NT2/D1 (cell line): ENCODE results near the gene WDR27.
"Not testable (repeated sequence)": the region's sequence is repeated elsewhere in the genome, so short reads cannot be mapped to it uniquely, and the experiment has no call there.

Source experiments
- DNase-seq: peaks from one replicate; pipeline ENCODE4 v3.0.0-alpha.2; 2011; ENCODE audit warnings: low read depth, low spot score
- H3K27me3 ChIP-seq: 2 replicates; pipeline ENCODE4 v1.6.0; 2011; ENCODE audit warnings: mild to moderate bottlenecking; ENCODE audit not compliant: insufficient read length, insufficient read depth
- H3K36me3 ChIP-seq: 2 replicates; pipeline ENCODE4 v1.6.1; 2011; ENCODE audit warnings: mild to moderate bottlenecking, low read length, mixed read lengths; ENCODE audit not compliant: insufficient read depth, insufficient read length
- H3K4me1 ChIP-seq: 2 replicates; pipeline ENCODE4 v1.5.1; 2011; ENCODE audit not compliant: insufficient read depth, insufficient read length
- H3K4me3 ChIP-seq: 2 replicates; pipeline ENCODE4 v1.5.1; 2011; ENCODE audit warnings: low read depth; ENCODE audit not compliant: insufficient read length
- H3K9ac ChIP-seq: 2 replicates; pipeline ENCODE4 v1.6.0; 2011; ENCODE audit warnings: low read depth; ENCODE audit not compliant: insufficient read length
- H3K9me3 ChIP-seq: 2 replicates; pipeline ENCODE4 v1.5.1; 2011; ENCODE audit warnings: mild to moderate bottlenecking, low read length; ENCODE audit not compliant: insufficient read depth
- SUZ12 ChIP-seq: IDR thresholded peaks from 2 replicates; pipeline ENCODE4 v1.6.1; 2011; ENCODE audit not compliant: insufficient read length, insufficient read depth; ENCODE audit errors: extremely low read depth
- YY1 ChIP-seq: IDR thresholded peaks from 2 replicates; pipeline ENCODE4 v1.6.1; 2011; ENCODE audit not compliant: insufficient read length, insufficient read depth
- ZNF274 ChIP-seq: IDR thresholded peaks from 2 replicates; pipeline ENCODE4 v1.6.1; 2011; ENCODE audit warnings: mild to moderate bottlenecking, low read depth, low read length

The WDR27 gene

DNA sequence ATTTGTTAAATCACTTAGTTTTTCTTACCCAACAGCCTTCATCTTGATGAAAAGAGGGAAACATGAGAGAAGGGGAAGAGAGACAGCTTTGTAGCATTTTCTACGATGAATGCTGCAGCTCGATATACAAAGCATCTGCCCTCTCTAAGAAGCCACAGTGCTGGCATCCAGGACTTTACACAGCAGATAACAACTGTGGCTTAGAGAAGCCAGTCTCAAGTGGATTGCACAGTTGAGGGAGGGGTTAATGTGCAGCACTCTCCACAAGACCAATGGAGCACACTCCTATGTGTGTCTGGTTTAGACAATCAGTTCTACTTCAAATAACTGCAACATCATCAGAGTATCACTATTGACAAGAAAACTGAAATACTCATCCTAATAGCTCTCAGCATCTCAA lies 5.9 kb upstream of the WDR27 start:
- Histone ChIP-seq H3K27me3 (no peaks in the 10 kb centered on the region), H3K36me3 (peaks cover 46% of the 10 kb centered on the region), H3K9me3 (no peaks in the 10 kb centered on the region), H3K9ac (no peak overlapping the region), H3K4me3 (no peak overlapping the region), H3K4me1 (no peaks in the 10 kb centered on the region)
- DNase-seq = no peak
- TF ChIP-seq SUZ12 (no peak), ZNF274 (no peak), YY1 (no peak)

DNA sequence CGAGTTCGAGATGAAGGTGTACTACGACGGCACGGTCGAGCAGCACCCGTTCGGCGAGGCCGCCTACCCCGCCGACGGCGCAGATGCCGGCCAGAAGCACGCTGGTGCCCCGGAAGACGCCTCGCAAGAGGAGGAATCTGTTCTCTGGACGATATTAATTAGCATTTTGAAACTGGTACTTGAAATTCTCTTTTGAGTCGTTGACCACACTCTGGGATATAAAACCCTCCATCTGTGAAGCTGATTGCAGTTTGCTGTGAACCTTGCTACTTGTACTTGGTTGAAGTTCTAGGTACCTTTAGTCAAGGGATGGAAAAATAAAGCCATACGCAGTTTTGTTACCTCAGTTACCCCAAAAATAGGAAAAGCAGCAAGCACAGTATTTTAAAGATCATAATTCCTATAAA lies 1.0 kb upstream of the WDR27 start:
- no peaks in the 10 kb centered on the region for H3K27me3 ChIP-seq
- no peak for DNase-seq
- no peak for TF ChIP-seq YY1
- TF ChIP-seq SUZ12 = no peak
- TF ChIP-seq ZNF274 = no peak

DNA sequence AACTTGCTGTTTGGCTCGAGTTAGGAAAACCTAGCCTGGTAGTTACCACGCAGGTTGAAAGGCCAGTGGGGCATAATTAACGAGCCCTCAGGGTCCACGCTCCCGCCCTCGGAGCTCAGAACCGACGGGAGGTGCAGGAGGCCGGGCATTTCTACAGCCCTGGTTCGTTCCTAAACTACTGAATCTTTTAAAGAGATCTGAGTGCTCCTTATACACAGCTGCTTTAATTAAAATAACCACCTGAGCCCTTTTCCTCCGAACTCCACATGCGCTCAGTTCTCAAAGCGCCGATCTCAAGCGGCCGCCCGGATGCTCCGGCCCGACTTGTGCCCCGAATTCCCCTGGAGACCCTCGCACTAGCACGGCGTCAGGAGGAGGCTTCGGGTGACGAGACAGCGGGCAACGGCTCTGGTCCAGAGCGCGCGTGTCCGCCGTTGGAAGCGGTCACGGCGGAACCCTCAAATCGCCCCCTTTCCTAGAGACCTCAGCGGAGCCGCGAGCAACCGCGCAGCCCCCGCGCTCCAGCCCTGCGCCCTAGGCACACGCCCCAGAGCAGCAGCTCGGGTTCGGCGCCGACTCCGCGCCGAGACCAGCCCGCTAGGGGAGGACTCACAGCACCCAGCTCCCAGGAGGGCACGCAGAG lies 397 bp downstream of the WDR27 start:
- Histone ChIP-seq H3K4me3 (peak overlapping the region; percentile 94), H3K27me3 (no peaks in the 10 kb centered on the region), H3K9me3 (peaks cover 2% of the 10 kb centered on the region; the same call in 1 of the 2 replicates), H3K4me1 (no peaks in the 10 kb centered on the region), H3K9ac (peak overlapping the region; percentile 97), H3K36me3 (peaks cover 41% of the 10 kb centered on the region)
- no peak for DNase-seq
- TF ChIP-seq ZNF274 = no peak
- no peak for TF ChIP-seq YY1
- TF ChIP-seq SUZ12 = no peak

More for the DNA sequence above, 1.0 kb upstream of the WDR27 start:
- peaks cover 35% of the 10 kb centered on the region for H3K36me3 ChIP-seq
- H3K9me3 ChIP-seq = no peaks in the 10 kb centered on the region
- H3K4me1 ChIP-seq = no peaks in the 10 kb centered on the region
- H3K9ac ChIP-seq = peak overlapping the region; percentile 97
- H3K4me3 ChIP-seq = peak overlapping the region; percentile 94

DNA sequence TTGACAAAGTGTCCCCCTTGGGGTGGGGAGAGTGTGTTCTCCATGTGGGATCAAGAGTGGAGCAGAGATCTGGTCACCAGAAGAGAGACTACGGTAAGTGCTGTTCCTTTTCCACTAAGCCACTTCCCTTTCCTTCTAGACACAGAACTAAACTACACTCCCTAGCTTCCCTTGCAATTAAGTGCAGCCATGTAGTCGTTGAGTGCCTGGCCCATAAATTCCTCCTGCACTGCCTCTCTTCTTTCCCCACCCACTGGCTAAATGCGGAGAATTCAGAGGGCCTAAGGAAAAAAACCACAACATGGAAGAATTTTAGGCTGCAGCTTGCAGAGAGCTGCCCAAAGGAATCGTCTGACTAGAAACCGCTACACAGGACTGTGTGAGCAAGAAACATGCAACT lies 1.5 kb downstream of the WDR27 start:
- H3K9ac ChIP-seq = no peak overlapping the region
- peaks cover 5% of the 10 kb centered on the region; the same call in 1 of the 2 replicates for H3K9me3 ChIP-seq
- no peaks in the 10 kb centered on the region for H3K27me3 ChIP-seq
- H3K4me1 ChIP-seq = no peaks in the 10 kb centered on the region
- H3K4me3 ChIP-seq = no peak overlapping the region
- no peak for DNase-seq
- TF ChIP-seq ZNF274 (no peak), SUZ12 (no peak), YY1 (no peak)
- peaks cover 43% of the 10 kb centered on the region for H3K36me3 ChIP-seq

DNA sequence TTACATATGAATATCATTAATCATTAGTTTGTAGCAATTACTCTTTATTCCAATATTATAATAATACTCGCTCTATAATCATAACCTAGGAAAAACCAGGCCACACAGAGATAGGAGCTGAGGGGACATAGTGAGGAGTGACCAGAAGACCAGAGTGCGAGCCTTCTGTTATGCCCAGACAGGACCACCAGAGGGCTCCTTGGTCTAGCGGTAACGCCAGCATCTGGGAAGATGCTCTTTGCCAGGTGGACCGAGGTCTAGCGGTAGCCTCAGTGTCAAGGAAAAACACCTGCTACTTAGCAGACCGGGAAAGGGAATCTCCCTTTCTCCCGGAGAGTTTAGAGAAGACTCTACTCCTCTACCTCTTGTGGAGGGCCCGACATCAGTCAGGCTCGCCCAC lies 4.7 kb downstream of the WDR27 start:
- DNase-seq = not testable (repeated sequence)
- H3K36me3 ChIP-seq = peaks cover 48% of the 10 kb centered on the region

DNA sequence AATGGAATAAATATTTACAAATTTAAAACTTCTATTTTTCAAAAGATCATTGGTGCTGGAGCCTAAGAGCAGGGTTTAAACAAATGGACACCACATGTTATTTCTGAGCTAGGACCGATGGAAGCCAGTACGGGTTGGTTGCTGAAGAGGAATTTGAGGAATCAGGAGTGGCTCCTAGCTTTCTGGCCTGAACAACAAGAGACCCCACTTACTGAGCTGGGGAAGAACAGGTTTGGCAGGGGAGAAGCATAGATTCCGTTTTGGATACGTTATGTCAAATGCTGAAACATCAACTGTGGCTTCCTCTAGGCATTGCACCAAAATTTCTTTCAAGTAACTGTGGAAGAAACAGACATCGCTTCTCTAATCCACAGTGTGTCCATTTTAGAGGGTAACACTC lies 6.7 kb downstream of the WDR27 start:
- H3K9ac ChIP-seq = no peak overlapping the region
- H3K27me3 ChIP-seq = no peaks in the 10 kb centered on the region
- H3K4me3 ChIP-seq = no peak overlapping the region
- peaks cover 5% of the 10 kb centered on the region; the same call in 1 of the 2 replicates for H3K9me3 ChIP-seq
- no peak for DNase-seq
- H3K4me1 ChIP-seq = no peaks in the 10 kb centered on the region
- H3K36me3 ChIP-seq = peaks cover 52% of the 10 kb centered on the region
- TF ChIP-seq ZNF274 (no peak), SUZ12 (no peak), YY1 (no peak)

More for the DNA sequence above, 4.7 kb downstream of the WDR27 start:
- not testable (repeated sequence) for H3K4me1 ChIP-seq, H3K9ac ChIP-seq, H3K9me3 ChIP-seq, H3K4me3 ChIP-seq, H3K27me3 ChIP-seq

DNA sequence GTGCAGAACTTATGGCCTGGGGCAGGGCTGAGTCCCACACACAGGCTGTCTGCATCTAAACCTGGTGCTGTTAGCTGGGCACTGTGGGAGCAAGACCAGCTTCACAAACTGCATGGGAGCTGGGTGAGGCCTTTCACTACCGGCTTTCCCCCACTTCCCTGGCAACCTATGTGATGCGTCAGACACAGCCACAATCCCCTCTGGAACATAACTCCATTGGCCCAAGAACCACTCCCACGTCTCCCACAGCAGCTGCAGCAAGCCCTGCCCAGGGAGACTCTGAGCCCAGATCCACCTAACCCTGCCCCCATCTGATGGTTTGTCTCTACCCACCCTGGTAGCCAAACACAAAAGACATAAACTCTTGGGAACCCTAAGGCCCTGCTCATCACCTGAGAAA lies 9.3 kb downstream of the WDR27 start:
- no peaks in the 10 kb centered on the region for H3K4me1 ChIP-seq
- no peak overlapping the region for H3K9ac ChIP-seq
- H3K4me3 ChIP-seq = no peak overlapping the region
- no peaks in the 10 kb centered on the region for H3K27me3 ChIP-seq
- TF ChIP-seq YY1 (no peak), SUZ12 (no peak), ZNF274 (no peak)
- H3K9me3 ChIP-seq = peaks cover 15% of the 10 kb centered on the region; the same call in 1 of the 2 replicates
- no peak for DNase-seq
- H3K36me3 ChIP-seq = peaks cover 53% of the 10 kb centered on the region
